Uterus (tissue), 4 donors: ENCODE measurements around the gene PAK2. TPM values are rescaled to one million over a fixed set of nuclear protein-coding genes. Genes with fewer than 3 reads are reported as not detected.
A peak's percentile ranks its signal among the peaks of the same experiment; 100 is the strongest.
"Not testable (repeated sequence)": the region's sequence is repeated elsewhere in the genome, so short reads cannot be mapped to it uniquely, and the experiment has no call there.

Experiments
- DNase-seq, 2 donors: peaks; one replicate each; pipeline ENCODE4 v3.0.0-alpha.2; 2019 to 2020
- H3K27ac ChIP-seq, 2 donors: fragments of 200-600 bp; sonication (generic); 1 replicate in 1 of 2; 2 replicates in 1 of 2; pipeline ENCODE4 v1.5.1; 2016 to 2018
- H3K27me3 ChIP-seq, 2 donors: fragments of 200-600 bp; sonication (generic); one replicate each; pipeline ENCODE4 v1.5.1; 2018 to 2019; ENCODE audit warnings: control low read depth in 1 of 2
- H3K36me3 ChIP-seq, 2 donors: fragments of 200-600 bp; sonication (generic); one replicate each; pipeline ENCODE4 v1.5.1; 2019; ENCODE audit warnings: control low read depth in 1 of 2
- H3K4me1 ChIP-seq, 2 donors: fragments of 200-600 bp; sonication (generic); one replicate each; pipeline ENCODE4 v1.5.1; 2018 to 2019; ENCODE audit warnings: control low read depth in 1 of 2
- H3K4me3 ChIP-seq, 2 donors: fragments of 200-600 bp; sonication (generic); 1 replicate in 1 of 2; 2 replicates in 1 of 2; pipeline ENCODE4 v1.5.1; 2018 to 2019; ENCODE audit warnings: mild to moderate bottlenecking in 1 of 2
- H3K9me3 ChIP-seq, 2 donors: fragments of 200-600 bp; sonication (generic); one replicate each; pipeline ENCODE4 v1.5.1; 2019; ENCODE audit warnings: control low read depth in 1 of 2
- POLR2A ChIP-seq, 2 donors: fragments of 450-650 bp; IDR thresholded peaks; one replicate each; pipeline ENCODE4 v1.6.1; 2016; ENCODE audit warnings: antibody characterized with exemption in 2 of 2, mild to moderate bottlenecking in 1 of 2, moderate library complexity in 1 of 2
- intact Hi-C: fragments of 100-400 bp; cut with DNase I; formaldehyde crosslinking; loops from one replicate; pipeline ENCODE4 v1.15.1; 2023; ENCODE audit warnings: low total_unique reads
- total RNA-seq, 4 donors: library from RNA; depleted of rRNA in 3 of 4; stranded (reverse); fragments of >200 nt in 3 of 4; gene quantifications; one replicate each; pipeline versions ENCODE4 v1.1.0 to v1.2.4, GENCODE V29; 2014 to 2023
- TF ChIP-seq, protein P1 (sequence below), 4 experiments: fragments of 200-600 bp in 2 of 4; fragments of 450-650 bp in 2 of 4; sonication (generic) in 2 of 4; IDR thresholded peaks; one replicate each; pipeline ENCODE4 v1.5.1; 2016 to 2019; ENCODE audit warnings: antibody characterized with exemption in 4 of 4, mild to moderate bottlenecking in 2 of 4, moderate library complexity in 1 of 4
- donor health status: DM: yes; HTN: yes; CAD: no.

PAK2 gene
- total RNA-seq, 4 donors from 2014 or later = 22.1 to 65.8 (median 49.5) TPM

DNA sequence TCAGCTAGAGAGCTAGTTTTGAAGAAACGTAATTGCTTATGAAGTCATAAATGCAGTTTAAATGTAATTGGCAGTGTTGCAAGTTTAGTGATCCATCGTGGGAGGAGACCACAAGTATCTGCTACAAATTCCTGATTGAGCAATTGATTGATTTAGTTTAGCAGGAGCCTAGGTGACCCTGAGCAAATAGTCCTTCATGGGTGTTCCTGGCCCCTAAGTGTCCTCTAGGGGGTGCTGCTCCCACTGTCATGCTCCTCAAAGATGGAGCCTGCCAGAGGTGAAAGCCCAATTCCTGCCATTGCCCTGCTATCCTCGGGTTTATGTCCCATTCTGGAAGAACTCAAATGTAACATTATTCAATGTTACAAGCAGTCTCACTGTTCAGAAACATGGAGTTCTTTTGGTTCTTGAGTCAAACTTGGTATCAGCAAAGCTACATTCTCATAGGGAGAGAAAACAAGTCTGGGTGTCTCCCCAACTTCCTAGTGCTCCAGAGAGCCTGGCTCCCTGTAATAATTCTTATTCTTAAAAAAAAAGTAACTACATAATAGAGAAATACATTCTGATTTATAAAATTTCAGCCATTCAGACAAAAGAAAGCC is 98.3 kb downstream of the PAK2 start:
- Histone ChIP-seq H3K27me3 (no peaks in the 10 kb centered on the region), H3K27ac (no peak overlapping the region), H3K36me3 (no peaks in the 10 kb centered on the region), H3K4me3 (no peak overlapping the region), H3K4me1 (no peaks in the 10 kb centered on the region), H3K9me3 (no peaks in the 10 kb centered on the region)
- intact Hi-C loops = no loop called here
- TF ChIP-seq, protein P1, sequence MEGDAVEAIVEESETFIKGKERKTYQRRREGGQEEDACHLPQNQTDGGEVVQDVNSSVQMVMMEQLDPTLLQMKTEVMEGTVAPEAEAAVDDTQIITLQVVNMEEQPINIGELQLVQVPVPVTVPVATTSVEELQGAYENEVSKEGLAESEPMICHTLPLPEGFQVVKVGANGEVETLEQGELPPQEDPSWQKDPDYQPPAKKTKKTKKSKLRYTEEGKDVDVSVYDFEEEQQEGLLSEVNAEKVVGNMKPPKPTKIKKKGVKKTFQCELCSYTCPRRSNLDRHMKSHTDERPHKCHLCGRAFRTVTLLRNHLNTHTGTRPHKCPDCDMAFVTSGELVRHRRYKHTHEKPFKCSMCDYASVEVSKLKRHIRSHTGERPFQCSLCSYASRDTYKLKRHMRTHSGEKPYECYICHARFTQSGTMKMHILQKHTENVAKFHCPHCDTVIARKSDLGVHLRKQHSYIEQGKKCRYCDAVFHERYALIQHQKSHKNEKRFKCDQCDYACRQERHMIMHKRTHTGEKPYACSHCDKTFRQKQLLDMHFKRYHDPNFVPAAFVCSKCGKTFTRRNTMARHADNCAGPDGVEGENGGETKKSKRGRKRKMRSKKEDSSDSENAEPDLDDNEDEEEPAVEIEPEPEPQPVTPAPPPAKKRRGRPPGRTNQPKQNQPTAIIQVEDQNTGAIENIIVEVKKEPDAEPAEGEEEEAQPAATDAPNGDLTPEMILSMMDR (IDR thresholded peaks at IDR 0.05) = peak; percentile 42 to 58 (median 55)
- no peak for TF ChIP-seq POLR2A (IDR thresholded peaks at IDR 0.05)
- peak; percentile 43 to 56 for DNase-seq

DNA sequence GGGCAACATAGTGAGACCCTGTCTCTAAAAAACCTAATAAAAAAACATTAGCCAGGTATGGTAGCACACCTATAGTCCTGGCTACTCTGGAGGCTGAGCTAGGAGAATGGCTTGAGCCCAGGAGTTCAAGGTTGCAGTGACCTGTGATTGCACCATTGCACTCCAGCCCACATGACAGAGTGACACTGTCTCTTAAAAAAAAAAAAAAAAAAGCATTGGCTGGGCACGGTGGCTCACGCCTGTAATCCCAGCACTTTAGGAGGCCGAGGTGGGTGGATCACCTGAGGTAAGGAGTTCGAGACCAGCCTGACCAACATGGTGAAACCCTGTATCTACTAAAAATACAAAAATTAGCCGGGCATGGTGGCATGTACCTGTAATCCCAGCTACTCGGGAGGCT is 99.7 kb downstream of the PAK2 start:
- intact Hi-C loops = not testable (repeated sequence)

DNA sequence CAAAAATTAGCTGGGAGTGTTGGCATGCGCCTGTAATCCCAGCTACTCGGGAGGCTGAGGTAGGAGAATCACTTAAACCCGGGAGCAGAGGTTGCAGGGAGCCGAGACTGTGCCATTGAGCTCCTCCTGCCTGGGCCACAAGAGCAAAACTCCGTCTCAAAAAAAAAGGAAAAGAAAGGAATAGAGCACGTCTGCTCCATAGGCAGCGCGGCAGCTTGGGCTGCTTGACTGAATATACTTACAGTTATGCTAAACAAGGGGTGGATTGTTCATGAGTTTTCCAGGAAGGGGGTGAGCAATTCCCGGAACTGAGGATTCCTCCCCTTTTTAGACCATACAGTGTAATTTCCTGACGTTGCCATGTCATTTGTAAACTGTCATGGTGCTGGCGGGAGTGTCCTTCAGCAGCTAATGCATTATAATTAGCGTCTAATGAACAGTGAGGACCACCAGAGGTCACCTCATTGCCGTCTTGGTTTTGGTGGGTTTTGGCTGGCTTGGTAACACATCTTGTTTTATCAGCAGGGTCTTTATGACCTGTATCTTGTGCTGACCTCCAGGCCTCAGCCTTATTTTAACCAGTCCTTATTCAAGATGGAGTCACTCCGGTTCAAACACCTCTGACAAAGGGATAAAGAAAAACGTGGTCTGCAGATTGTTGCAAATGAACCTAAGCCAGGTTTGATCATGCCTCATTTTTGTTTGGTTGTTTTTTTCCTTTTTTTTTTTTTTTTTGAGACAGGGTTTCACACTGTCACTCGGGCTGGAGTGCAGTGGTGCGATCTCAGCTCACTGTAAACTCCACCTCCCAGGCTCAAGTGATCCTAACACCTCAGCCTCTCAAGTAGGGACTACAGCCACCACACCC is 103.1 kb downstream of the PAK2 start:
- Histone ChIP-seq H3K36me3 (no peaks in the 10 kb centered on the region), H3K4me1 (no peaks in the 10 kb centered on the region), H3K27me3 (no peaks in the 10 kb centered on the region), H3K4me3 (no peak overlapping the region), H3K9me3 (no peaks in the 10 kb centered on the region), H3K27ac (no peak overlapping the region)
- DNase-seq = no peak
- TF ChIP-seq, protein P1 (IDR thresholded peaks at IDR 0.05) = no peak
- no peak for TF ChIP-seq POLR2A (IDR thresholded peaks at IDR 0.05)
- intact Hi-C loops = loop anchor here (10.0 kb wide), 1 partner anchor 132 kb away; no protein-coding TSS in a partner anchor

More for the DNA sequence above, 99.7 kb downstream of the PAK2 start:
- H3K4me1 ChIP-seq, H3K27ac ChIP-seq, H3K27me3 ChIP-seq, H3K4me3 ChIP-seq, DNase-seq, H3K9me3 ChIP-seq, H3K36me3 ChIP-seq: not testable (repeated sequence)

DNA sequence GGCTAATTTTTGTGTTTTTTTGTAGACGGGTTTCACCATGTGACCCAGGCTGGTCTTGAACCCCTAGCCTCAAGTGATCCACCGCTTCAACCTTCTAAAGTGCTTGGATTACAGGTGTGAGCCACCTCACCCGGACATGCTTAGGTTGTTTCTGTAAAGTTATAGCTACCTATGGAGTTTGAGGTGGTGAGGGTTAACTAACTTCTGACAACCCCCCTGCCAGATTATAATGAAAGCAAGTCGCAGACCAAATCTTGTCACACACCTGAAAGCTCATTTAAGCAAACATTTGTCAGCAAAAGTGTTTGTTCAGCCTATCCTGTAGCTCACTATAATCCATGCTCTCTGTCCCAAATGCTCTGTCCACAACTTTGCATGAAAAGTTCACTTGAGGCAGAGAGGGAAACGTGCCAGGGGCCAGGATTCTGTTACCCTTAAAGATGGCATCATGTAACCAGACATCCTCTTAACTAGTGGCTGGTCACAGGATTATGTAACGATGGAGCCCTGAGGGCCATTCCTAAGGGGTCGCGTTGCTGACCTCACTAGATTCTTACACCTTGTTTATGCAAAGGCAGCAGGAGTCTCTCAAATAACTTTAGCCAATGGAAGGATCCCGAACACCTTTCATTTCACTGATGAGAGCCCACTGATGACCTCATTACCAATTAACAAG is 103.9 kb downstream of the PAK2 start:
- Histone ChIP-seq H3K9me3 (no peaks in the 10 kb centered on the region), H3K4me3 (no peak overlapping the region), H3K27ac (no peak overlapping the region), H3K27me3 (no peaks in the 10 kb centered on the region), H3K4me1 (no peaks in the 10 kb centered on the region), H3K36me3 (no peaks in the 10 kb centered on the region)
- no peak for DNase-seq
- TF ChIP-seq, protein P1 (IDR thresholded peaks at IDR 0.05) = no peak
- intact Hi-C loops = loop anchor here (10.0 kb wide), 1 partner anchor 131 kb away; no protein-coding TSS in a partner anchor

DNA sequence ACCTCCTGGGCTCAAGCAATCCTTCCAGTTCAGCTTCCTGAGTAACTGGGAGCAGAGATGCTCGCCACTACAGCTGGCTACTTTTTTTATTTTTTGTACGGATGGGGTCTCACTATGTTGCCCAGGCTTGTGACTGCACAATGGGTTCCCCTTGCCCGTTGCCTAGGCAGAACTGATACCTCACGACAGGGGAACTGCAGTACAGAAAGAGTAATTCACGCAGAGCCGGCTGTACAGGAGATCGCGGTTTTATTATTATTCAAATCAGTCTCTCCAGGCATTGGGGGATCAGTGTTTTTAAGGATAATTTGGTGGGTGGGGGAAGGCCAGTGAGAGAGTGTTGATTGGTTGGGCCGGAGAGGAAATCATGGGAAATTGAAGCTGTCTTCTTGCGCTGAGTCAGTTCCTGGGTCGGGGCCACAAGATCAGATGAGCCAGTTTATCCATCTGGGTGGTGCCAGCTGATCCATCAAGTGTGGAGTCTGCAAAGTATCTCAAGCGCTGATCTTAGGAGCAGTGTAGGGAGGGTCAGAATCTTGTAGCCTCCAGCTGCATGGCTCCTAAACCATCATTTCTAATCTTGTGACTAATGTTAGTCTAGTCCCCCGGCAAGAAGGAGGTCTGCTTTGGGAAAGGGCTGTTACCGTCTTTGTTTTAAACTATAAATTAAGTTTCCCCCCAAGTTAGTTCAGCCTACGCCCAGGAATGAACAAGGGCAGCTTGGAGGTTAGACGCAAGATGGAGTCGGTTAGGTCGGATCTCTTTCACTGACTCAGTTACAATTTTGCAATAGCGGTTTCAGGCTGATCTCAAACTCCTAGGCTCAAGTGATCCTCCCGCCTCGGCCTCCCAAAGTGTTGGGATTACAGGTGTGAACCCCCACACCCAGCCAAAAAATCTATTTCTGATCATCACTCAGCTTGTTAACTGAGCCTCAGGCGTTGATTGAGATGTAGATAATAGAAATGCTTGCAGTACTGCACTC is 104.9 kb downstream of the PAK2 start:
- H3K4me1 ChIP-seq, H3K9me3 ChIP-seq, H3K27ac ChIP-seq, H3K36me3 ChIP-seq, DNase-seq, H3K27me3 ChIP-seq, H3K4me3 ChIP-seq: not testable (repeated sequence)
- intact Hi-C loops = loop anchor here (10.0 kb wide), 1 partner anchor 130 kb away; no protein-coding TSS in a partner anchor

DNA sequence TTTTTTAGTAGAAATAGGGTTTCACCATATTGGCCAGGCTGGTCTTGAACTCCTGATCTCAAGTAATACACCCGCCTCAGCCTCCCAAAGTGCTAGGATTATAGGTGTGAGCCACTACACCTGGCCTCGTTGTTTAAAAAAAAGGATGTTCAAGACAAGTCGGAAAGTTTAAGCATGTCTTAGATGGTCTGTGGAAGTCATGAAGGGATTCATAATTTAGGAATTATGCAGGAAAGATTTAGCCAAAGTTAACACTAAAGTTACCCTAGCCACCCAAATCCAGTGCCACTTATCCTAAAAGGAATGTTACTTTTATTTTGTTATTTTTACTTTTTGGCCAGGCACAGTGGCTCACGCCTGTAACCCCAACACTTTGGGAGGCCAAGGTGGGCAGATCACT is 108.7 kb downstream of the PAK2 start:
- not testable (repeated sequence) for H3K27ac ChIP-seq, H3K27me3 ChIP-seq, DNase-seq, H3K4me1 ChIP-seq, H3K4me3 ChIP-seq, H3K36me3 ChIP-seq, H3K9me3 ChIP-seq
- intact Hi-C loops = loop anchor here (10.0 kb wide), 1 partner anchor 126 kb away; no protein-coding TSS in a partner anchor
